Gastroesophageal sphincter (tissue), 4 donors: ENCODE results near the gene CARS2. TPM values are rescaled to one million over a fixed set of nuclear protein-coding genes. Genes with fewer than 3 reads are reported as not detected.

Experiments
- ATAC-seq: fragments of 150-250 bp; one replicate; pipeline ENCODE4 v1.9.1; 2016; ENCODE audit warnings: mild to moderate bottlenecking, moderate library complexity
- H3K27ac ChIP-seq, 4 donors: fragments of 200-600 bp; sonication (generic) in 3 of 4; 1 replicate in 3 of 4; 2 replicates in 1 of 4; pipeline ENCODE4 v1.5.1; 2016 to 2019
- H3K27me3 ChIP-seq: fragments of 200-600 bp; sonication (generic); one replicate; pipeline ENCODE4 v1.5.1; 2019
- H3K36me3 ChIP-seq, 2 donors: fragments of 200-600 bp; sonication (generic); one replicate each; pipeline ENCODE4 v1.5.1; 2019; ENCODE audit warnings: control low read depth in 1 of 2
- H3K4me1 ChIP-seq, 3 donors: fragments of 200-600 bp; sonication (generic); 1 replicate in 2 of 3; 2 replicates in 1 of 3; pipeline ENCODE4 v1.5.1; 2016 to 2019; ENCODE audit warnings: control low read depth in 2 of 3
- H3K4me3 ChIP-seq, 2 donors: fragments of 200-600 bp; sonication (generic); one replicate each; pipeline ENCODE4 v1.5.1; 2019; ENCODE audit warnings: mild to moderate bottlenecking in 1 of 2, moderate library complexity in 1 of 2
- H3K9me3 ChIP-seq, 3 donors: fragments of 200-600 bp; sonication (generic); one replicate each; pipeline ENCODE4 v1.5.1; 2017 to 2019; ENCODE audit warnings: control low read depth in 2 of 3
- EP300 ChIP-seq: sonication (generic); formaldehyde crosslinking; IDR thresholded peaks from one replicate; pipeline ENCODE4 v1.6.1; 2017; ENCODE audit warnings: antibody characterized with exemption, mild to moderate bottlenecking
- POLR2A ChIP-seq, 2 donors: fragments of 450-650 bp; IDR thresholded peaks; one replicate each; pipeline ENCODE4 v1.6.1; 2017; ENCODE audit warnings: antibody characterized with exemption in 2 of 2, mild to moderate bottlenecking in 2 of 2, moderate library complexity in 1 of 2
- POLR2AphosphoS5 ChIP-seq: sonication (generic); formaldehyde crosslinking; IDR thresholded peaks from one replicate; pipeline ENCODE4 v1.6.1; 2017; ENCODE audit warnings: antibody characterized with exemption
- WGBS, 2 donors: methylation state at CpG; one replicate each; pipeline ENCODE4 v1.1.5; 2018; ENCODE audit warnings: low coverage in 1 of 2; 5-methylcytosine and 5-hydroxymethylcytosine counted together
- total RNA-seq, 4 donors: library from RNA; depleted of rRNA; stranded (reverse); fragments of >200 nt; gene quantifications; one replicate each; pipeline ENCODE4 v1.1.0, GENCODE V29; 2016
- TF ChIP-seq, protein P1 (sequence below), 4 experiments: fragments of 200-600 bp in 2 of 4; fragments of 450-650 bp in 2 of 4; sonication (generic) in 1 of 4; IDR thresholded peaks; one replicate each; pipeline ENCODE4 v1.5.1; 2017 to 2019; ENCODE audit warnings: antibody characterized with exemption in 4 of 4, mild to moderate bottlenecking in 2 of 4, moderate library complexity in 2 of 4

The CARS2 gene
- total RNA-seq, 4 donors from 2014 or later: 36.6 to 69.1 (median 53.8) TPM

DNA sequence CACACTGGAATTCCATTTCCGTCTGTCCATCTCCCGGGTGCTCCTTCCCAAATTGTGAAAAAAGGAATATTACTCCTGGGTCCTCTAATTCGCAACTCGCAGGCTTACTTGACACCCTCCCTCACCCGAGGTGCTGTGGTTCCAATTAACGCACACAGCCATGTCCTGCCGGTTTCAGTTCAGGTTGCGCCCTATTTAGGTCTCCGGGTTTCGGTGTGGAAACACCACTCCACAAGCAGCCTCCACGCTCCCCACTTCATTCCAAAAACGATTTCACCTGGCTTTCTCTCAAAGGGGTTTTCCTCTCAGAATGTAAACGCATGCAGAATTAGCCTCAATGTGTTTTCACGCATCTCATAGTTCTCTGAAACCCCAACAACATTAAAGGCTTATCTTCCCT lies 52.6 kb downstream of the CARS2 start:
- peaks cover 0 to 89% of the 10 kb centered on the region in 2 donors for H3K36me3 ChIP-seq
- WGBS, 2 donors: 71 to 87% methylated on average over 7 to 12 of the region's 14 CpGs
- ATAC-seq: no peak
- peaks cover 0 to 5% (median 0%) of the 10 kb centered on the region in 3 donors for H3K9me3 ChIP-seq
- H3K4me1 ChIP-seq: no peaks in the 10 kb centered on the region
- no peak overlapping the region for H3K27ac ChIP-seq
- no peak overlapping the region for H3K4me3 ChIP-seq
- TF ChIP-seq EP300: no peak
- TF ChIP-seq POLR2A (IDR thresholded peaks at IDR 0.05): no peak
- TF ChIP-seq, protein P1, sequence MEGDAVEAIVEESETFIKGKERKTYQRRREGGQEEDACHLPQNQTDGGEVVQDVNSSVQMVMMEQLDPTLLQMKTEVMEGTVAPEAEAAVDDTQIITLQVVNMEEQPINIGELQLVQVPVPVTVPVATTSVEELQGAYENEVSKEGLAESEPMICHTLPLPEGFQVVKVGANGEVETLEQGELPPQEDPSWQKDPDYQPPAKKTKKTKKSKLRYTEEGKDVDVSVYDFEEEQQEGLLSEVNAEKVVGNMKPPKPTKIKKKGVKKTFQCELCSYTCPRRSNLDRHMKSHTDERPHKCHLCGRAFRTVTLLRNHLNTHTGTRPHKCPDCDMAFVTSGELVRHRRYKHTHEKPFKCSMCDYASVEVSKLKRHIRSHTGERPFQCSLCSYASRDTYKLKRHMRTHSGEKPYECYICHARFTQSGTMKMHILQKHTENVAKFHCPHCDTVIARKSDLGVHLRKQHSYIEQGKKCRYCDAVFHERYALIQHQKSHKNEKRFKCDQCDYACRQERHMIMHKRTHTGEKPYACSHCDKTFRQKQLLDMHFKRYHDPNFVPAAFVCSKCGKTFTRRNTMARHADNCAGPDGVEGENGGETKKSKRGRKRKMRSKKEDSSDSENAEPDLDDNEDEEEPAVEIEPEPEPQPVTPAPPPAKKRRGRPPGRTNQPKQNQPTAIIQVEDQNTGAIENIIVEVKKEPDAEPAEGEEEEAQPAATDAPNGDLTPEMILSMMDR (IDR thresholded peaks at IDR 0.05): no peak
- no peak for TF ChIP-seq POLR2AphosphoS5
- H3K27me3 ChIP-seq: no peaks in the 10 kb centered on the region

DNA sequence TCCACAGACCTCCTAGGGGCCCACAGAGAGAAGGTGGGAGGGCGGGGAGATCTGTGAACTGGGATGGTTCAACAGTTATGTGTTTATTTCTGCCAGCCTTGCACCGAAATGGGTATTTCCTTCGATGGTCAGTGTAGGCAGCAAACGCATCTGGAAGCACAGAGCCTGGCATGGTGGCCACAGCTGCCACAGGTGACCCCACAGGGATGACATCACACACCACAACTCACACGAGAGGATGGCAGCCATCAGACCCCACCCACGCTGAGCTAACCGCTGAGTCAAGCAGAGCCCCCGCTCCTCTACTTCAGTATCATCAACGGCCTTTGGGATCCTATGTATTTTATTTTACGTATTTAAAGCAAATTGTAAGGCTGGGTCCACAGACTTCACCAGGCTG lies 53.2 kb downstream of the CARS2 start:
- no peaks in the 10 kb centered on the region for H3K4me1 ChIP-seq
- no peak overlapping the region for H3K4me3 ChIP-seq
- H3K27ac ChIP-seq: no peak overlapping the region
- H3K27me3 ChIP-seq: no peaks in the 10 kb centered on the region
- H3K36me3 ChIP-seq: peaks cover 0 to 85% of the 10 kb centered on the region in 2 donors
- TF ChIP-seq, protein P1 (IDR thresholded peaks at IDR 0.05): no peak
- TF ChIP-seq POLR2A (IDR thresholded peaks at IDR 0.05): no peak
- no peak for TF ChIP-seq POLR2AphosphoS5
- no peak for TF ChIP-seq EP300
- H3K9me3 ChIP-seq: peaks cover 0 to 1% (median 0%) of the 10 kb centered on the region in 3 donors
- 69 to 90% methylated on average over 6 to 8 of the region's 10 CpGs for WGBS, 2 donors
- no peak for ATAC-seq

DNA sequence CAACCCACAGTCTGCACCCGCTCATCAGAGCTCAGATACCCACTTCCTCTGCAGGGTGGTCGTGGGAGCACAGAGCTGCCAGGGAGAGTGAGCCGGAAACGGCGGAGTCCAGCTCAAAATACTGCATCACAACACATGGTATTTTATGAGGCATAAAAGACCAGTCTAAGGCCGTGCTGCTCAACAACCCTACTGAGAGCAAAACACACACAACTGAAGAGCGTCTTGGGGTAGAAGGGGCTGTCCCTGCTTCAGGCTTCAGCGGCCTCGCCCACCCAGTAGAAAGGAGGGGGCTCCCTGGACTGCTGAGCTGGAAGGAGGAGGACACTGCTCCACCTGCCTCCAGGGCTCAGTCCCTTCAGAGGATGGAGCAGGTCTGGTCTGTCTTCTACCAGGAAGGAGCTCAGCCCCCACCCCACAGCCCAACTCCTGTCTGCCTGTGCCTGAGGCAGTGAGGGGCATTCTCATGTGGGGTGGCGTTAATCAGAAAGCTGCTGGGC lies 53.6 kb downstream of the CARS2 start:
- no peak for ATAC-seq
- peaks cover 0 to 82% of the 10 kb centered on the region in 2 donors for H3K36me3 ChIP-seq
- 88% methylated on average over 4 of the region's 10 CpGs; no CpG with 5 or more reads in 1 of the 2 donors for WGBS, 2 donors
- H3K9me3 ChIP-seq: no peaks in the 10 kb centered on the region
- no peak overlapping the region for H3K27ac ChIP-seq
- TF ChIP-seq, protein P1 (IDR thresholded peaks at IDR 0.05): no peak
- TF ChIP-seq POLR2A (IDR thresholded peaks at IDR 0.05): no peak
- TF ChIP-seq EP300: no peak
- TF ChIP-seq POLR2AphosphoS5: no peak
- no peak overlapping the region for H3K4me3 ChIP-seq
- H3K27me3 ChIP-seq: no peaks in the 10 kb centered on the region
- no peaks in the 10 kb centered on the region for H3K4me1 ChIP-seq

DNA sequence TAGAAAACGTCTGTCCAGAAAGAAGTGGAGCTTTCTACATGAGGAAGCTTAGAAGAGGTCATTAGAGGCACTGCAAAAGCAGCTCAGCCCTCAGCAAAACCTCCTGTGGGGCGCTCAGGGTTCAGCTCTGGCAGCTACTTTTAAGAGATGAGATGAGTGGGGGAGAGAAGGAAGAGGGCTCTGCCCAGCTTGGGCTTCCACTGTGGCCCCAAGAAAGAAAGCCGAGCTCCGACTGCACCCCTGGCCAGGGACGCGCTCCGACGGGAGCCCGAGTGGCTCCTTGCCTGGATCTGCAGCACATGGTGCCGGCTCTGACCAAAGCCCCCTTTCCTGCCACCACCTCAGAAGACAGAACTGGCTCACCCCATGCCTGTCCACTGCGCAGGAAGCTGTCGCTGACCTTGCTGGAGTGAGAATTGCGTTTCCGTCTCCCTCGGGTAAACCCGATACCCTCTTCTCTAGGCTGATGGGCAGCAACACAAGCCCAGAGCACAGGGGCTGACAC lies 54.1 kb downstream of the CARS2 start:
- peaks cover 0 to 83% of the 10 kb centered on the region in 2 donors for H3K36me3 ChIP-seq
- 60 to 61% methylated on average over 1 to 2 of the region's 16 CpGs for WGBS, 2 donors
- no peaks in the 10 kb centered on the region for H3K27me3 ChIP-seq
- no peak overlapping the region for H3K4me3 ChIP-seq
- TF ChIP-seq, protein P1 (IDR thresholded peaks at IDR 0.05): no peak
- TF ChIP-seq POLR2A (IDR thresholded peaks at IDR 0.05) (no peak), POLR2AphosphoS5 (no peak), EP300 (no peak)
- H3K4me1 ChIP-seq: no peaks in the 10 kb centered on the region
- ATAC-seq: no peak
- H3K27ac ChIP-seq: no peak overlapping the region
- H3K9me3 ChIP-seq: no peaks in the 10 kb centered on the region

DNA sequence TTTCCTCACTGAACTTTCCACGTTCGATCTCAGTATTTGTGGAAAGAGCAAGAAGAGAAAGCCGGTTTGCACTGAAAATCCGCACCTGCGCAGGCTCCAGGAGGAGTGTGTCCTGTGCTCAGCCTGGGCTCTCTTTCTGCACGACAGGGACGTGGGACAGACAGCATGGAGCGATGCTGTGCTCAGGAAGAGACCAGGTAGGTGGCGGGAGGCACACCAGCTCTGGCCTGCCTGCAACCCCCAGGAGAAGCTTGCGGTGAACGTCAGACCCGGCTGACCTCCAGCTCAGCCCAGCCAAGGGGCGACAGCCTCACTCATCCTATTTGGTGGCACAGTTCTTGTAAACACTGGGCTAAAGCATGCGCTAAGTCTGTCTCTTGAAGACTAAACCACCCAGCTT lies 54.6 kb downstream of the CARS2 start:
- Histone ChIP-seq H3K27me3 (no peaks in the 10 kb centered on the region), H3K36me3 (peaks cover 0 to 83% of the 10 kb centered on the region in 2 donors), H3K9me3 (no peaks in the 10 kb centered on the region), H3K4me1 (no peaks in the 10 kb centered on the region), H3K27ac (no peak overlapping the region), H3K4me3 (no peak overlapping the region)
- WGBS, 2 donors: 78 to 86% methylated on average over 6 to 8 of the region's 14 CpGs
- ATAC-seq: no peak
- no peak for TF ChIP-seq EP300
- no peak for TF ChIP-seq POLR2A (IDR thresholded peaks at IDR 0.05)
- TF ChIP-seq, protein P1 (IDR thresholded peaks at IDR 0.05): no peak
- TF ChIP-seq POLR2AphosphoS5: no peak
